Hepatocyte (in vitro differentiated cells): ENCODE measurements around the gene ISX.

Source experiments
- CTCF ChIP-seq: fragments of 200-600 bp; sonication (generic); IDR thresholded peaks from 2 replicates; pipeline ENCODE4 v1.5.1; 2016; ENCODE audit warnings: antibody characterized with exemption, mild to moderate bottlenecking; ENCODE audit not compliant: poor library complexity
- EZH2phosphoT487 ChIP-seq: fragments of 200-600 bp; sonication (generic); IDR thresholded peaks from one replicate; pipeline ENCODE4 v1.6.1; 2018; ENCODE audit warnings: antibody characterized with exemption, mild to moderate bottlenecking, low read depth, moderate library complexity; ENCODE audit not compliant: unreplicated experiment, severe bottlenecking

GRCh38 chr22:35016909-35017308 lies 49.0 kb upstream of the ISX start:
- no peak for TF ChIP-seq CTCF
- no peak for TF ChIP-seq EZH2phosphoT487
